Type B pancreatic cell (in vitro differentiated cells): ENCODE results near the gene RAPGEF5. TPM values are rescaled to one million over a fixed set of nuclear protein-coding genes. Genes with fewer than 3 reads are reported as not detected.

ENCODE experiments used
- DNase-seq: peaks from one replicate; pipeline ENCODE4 v3.0.0; 2021; ENCODE audit warnings: mixed read lengths; ENCODE audit not compliant: unreplicated experiment; ENCODE audit errors: extremely low spot score
- H3K27ac Mint-ChIP-seq: 2 replicates; pipeline ENCODE4 v1.8.0; 2021; ENCODE audit warnings: mild to moderate bottlenecking, mixed read lengths
- H3K27me3 Mint-ChIP-seq: 2 replicates; pipeline ENCODE4 v1.8.0; 2021; ENCODE audit warnings: mixed read lengths
- H3K36me3 Mint-ChIP-seq: 2 replicates; pipeline ENCODE4 v1.8.0; 2021; ENCODE audit warnings: mixed read lengths
- H3K4me1 Mint-ChIP-seq: one replicate; pipeline ENCODE4 v1.8.0; 2021; ENCODE audit warnings: mixed read lengths; ENCODE audit not compliant: unreplicated experiment
- H3K4me3 Mint-ChIP-seq: 2 replicates; pipeline ENCODE4 v1.8.0; 2021; ENCODE audit warnings: mild to moderate bottlenecking, mixed read lengths
- H3K9me3 Mint-ChIP-seq: 2 replicates; pipeline ENCODE4 v1.8.0; 2021; ENCODE audit warnings: mixed read lengths
- CTCF ChIP-seq: fragments of 200-600 bp; sonication (generic); conservative IDR thresholded peaks from 2 replicates; pipeline ENCODE4 v1.5.0; 2021; ENCODE audit warnings: antibody characterized with exemption, mild to moderate bottlenecking
- total RNA-seq: library from RNA; stranded (reverse); gene quantifications from 2 replicates; pipeline ENCODE4 v1.2.1, GENCODE V29; 2021; ENCODE audit warnings: low replicate concordance

Gene RAPGEF5
- total RNA-seq, 1 donor from 2014 or later: 13.3 TPM

GRCh38 chr7:22248111-22248809, 108.7 kb downstream of the RAPGEF5 start:
- H3K27me3 Mint-ChIP-seq: no peaks in the 10 kb centered on the region
- H3K4me3 Mint-ChIP-seq: no peak overlapping the region
- DNase-seq: no peak
- no peak for TF ChIP-seq CTCF
- H3K4me1 Mint-ChIP-seq: peaks cover 15% of the 10 kb centered on the region
- peaks cover 6% of the 10 kb centered on the region for H3K36me3 Mint-ChIP-seq
- H3K9me3 Mint-ChIP-seq: peaks cover 4% of the 10 kb centered on the region
- no peak overlapping the region for H3K27ac Mint-ChIP-seq

DNA sequence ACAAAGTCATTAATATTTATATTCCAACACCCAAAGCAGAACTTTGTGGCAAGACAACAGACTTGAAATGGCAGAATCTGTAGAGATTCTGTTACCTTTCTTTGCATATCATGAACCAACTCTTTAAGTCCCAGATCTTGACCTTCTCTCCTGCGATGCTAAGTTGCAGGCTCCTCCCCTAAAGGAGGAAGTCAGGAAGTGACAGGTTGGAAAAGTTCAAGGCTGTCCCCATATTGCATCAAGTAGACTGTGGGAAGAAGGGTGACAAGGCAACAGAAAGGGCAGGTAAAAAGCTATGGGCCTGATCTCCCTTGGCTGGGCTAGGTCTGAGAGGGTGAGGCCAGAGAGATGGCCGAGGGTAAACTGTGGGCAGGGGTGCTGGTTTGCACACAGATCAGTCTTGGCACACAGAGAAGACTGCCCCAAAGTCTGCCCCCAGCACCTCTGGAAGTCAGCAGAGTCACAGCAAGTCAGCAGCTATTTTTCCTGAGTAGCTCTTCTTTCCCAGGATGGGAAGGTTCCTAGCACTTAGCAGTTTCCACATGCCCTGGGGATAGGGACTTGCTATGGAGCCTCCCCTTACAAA, 115.1 kb downstream of the RAPGEF5 start:
- H3K27ac Mint-ChIP-seq: no peak overlapping the region
- no peak for DNase-seq
- no peak overlapping the region for H3K4me3 Mint-ChIP-seq
- peaks cover 6% of the 10 kb centered on the region for H3K4me1 Mint-ChIP-seq
- no peaks in the 10 kb centered on the region for H3K9me3 Mint-ChIP-seq
- no peak for TF ChIP-seq CTCF
- H3K36me3 Mint-ChIP-seq: peaks cover 6% of the 10 kb centered on the region
- H3K27me3 Mint-ChIP-seq: no peaks in the 10 kb centered on the region

- Mint-ChIP-seq H3K36me3 (no peaks in the 10 kb centered on the region), H3K4me1 (peaks cover 6% of the 10 kb centered on the region), H3K27ac (no peak overlapping the region), H3K27me3 (no peaks in the 10 kb centered on the region), H3K9me3 (no peaks in the 10 kb centered on the region), H3K4me3 (no peak overlapping the region)
- TF ChIP-seq CTCF: no peak
- no peak for DNase-seq
These were observed 115.9 kb downstream of the RAPGEF5 start for GRCh38 chr7:22240904-22241571.

GRCh38 chr7:22238354-22239311, 118.3 kb downstream of the RAPGEF5 start:
- H3K4me3 Mint-ChIP-seq: no peak overlapping the region
- no peaks in the 10 kb centered on the region for H3K27me3 Mint-ChIP-seq
- no peaks in the 10 kb centered on the region for H3K36me3 Mint-ChIP-seq
- TF ChIP-seq CTCF: no peak
- no peaks in the 10 kb centered on the region for H3K9me3 Mint-ChIP-seq
- no peak for DNase-seq
- no peak overlapping the region for H3K27ac Mint-ChIP-seq
- H3K4me1 Mint-ChIP-seq: peaks cover 6% of the 10 kb centered on the region

DNA sequence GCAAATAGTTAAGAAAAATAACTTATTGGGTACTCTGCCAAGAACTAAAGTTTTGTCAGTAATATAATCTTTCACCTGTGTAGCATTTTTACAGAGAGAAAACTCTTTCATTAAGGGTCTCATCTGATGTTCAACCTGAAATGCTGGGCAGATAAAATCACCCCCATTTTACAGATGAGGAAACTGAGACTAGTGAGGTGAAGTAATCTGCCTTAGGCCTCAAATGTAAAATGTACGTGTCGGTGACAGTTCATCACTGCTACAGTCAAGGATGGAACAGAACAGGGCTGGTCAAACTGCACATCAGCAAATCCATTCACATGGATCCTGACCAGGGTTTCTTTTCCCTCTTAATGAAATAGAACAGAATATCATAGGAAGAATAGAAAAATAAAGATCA, 121.8 kb downstream of the RAPGEF5 start:
- H3K36me3 Mint-ChIP-seq: no peaks in the 10 kb centered on the region
- no peak for DNase-seq
- H3K9me3 Mint-ChIP-seq: no peaks in the 10 kb centered on the region
- H3K4me3 Mint-ChIP-seq: no peak overlapping the region
- TF ChIP-seq CTCF: no peak
- H3K27ac Mint-ChIP-seq: no peak overlapping the region
- H3K27me3 Mint-ChIP-seq: no peaks in the 10 kb centered on the region
- peaks cover 6% of the 10 kb centered on the region for H3K4me1 Mint-ChIP-seq
